IMR-90 (cell line): ENCODE data around the gene WNT3. TPM values are rescaled to one million over a fixed set of nuclear protein-coding genes. Genes with fewer than 3 reads are reported as not detected.

Source experiments
- ATAC-seq: fragments of 200-7000 bp; cut with Tn5 transposase; 2 replicates; pipeline ENCODE4 v1.9.1; 2020; ENCODE audit warnings: low read depth, mild to moderate bottlenecking, moderate library complexity
- BruUV-seq: library from RNA; stranded (reverse); fragments of 400-500 nt; replicated peaks from 2 replicates; lab custom pipeline; 2021; lab: Mats Ljungman, UMichigan
- CTCF ChIA-PET: fragments of 300-600 bp; formaldehyde crosslinking; extraction: SDS; loops from one replicate; lab custom pipeline; 2021; ENCODE audit warnings: antibody characterized with exemption; lab: Yijun Ruan, JAX
- POLR2A ChIA-PET: fragments of 300-600 bp; sonication (Branson Sonifier 250); formaldehyde crosslinking; loops from one replicate; lab custom pipeline; 2022; ENCODE audit warnings: antibody characterized with exemption; ENCODE audit not compliant: unreplicated experiment; lab: Charles Lee
- DNase-seq: peaks from one replicate; pipeline ENCODE4 v3.0.0; 2013
- H2AFZ ChIP-seq: replicated peaks from 2 replicates; pipeline ENCODE3; 2013; ENCODE audit warnings: low read length, mild to moderate bottlenecking; ENCODE audit not compliant: poor library complexity
- H2AK5ac ChIP-seq: 2 replicates; pipeline ENCODE4 v1.6.1; 2013; ENCODE audit warnings: low read depth, low read length, inconsistent platforms
- H2AK9ac ChIP-seq: replicated peaks from 2 replicates; pipeline ENCODE3; 2013; ENCODE audit warnings: mild to moderate bottlenecking, low read depth, low read length, moderate library complexity; ENCODE audit not compliant: poor library complexity
- H2BK120ac ChIP-seq: 2 replicates; pipeline ENCODE4 v1.6.1; 2013; ENCODE audit warnings: low read depth, low read length, inconsistent platforms
- H2BK15ac ChIP-seq: 3 replicates; pipeline ENCODE4 v1.6.1; 2013; ENCODE audit warnings: low read depth, low read length, inconsistent platforms
- H2BK20ac ChIP-seq: 2 replicates; pipeline ENCODE4 v1.6.1; 2013; ENCODE audit warnings: low read depth, mild to moderate bottlenecking, inconsistent platforms, low read length, moderate library complexity
- H2BK5ac ChIP-seq: 2 replicates; pipeline ENCODE4 v1.6.1; 2013; ENCODE audit warnings: mild to moderate bottlenecking, low read depth, low read length, inconsistent platforms; ENCODE audit not compliant: poor library complexity, severe bottlenecking
- H3K14ac ChIP-seq: replicated peaks from 2 replicates; pipeline ENCODE4 v1.6.1; 2013; ENCODE audit warnings: low read depth, low read length, inconsistent platforms
- H3K18ac ChIP-seq: 2 replicates; pipeline ENCODE4 v1.6.1; 2013; ENCODE audit warnings: low read depth, low read length, control low read depth
- H3K23ac ChIP-seq: 2 replicates; pipeline ENCODE4 v1.6.1; 2013; ENCODE audit warnings: low read depth, low read length, inconsistent platforms
- H3K27ac ChIP-seq: 2 replicates; pipeline ENCODE4 v1.5.1; 2013; ENCODE audit warnings: mild to moderate bottlenecking, control low read depth, low read length; ENCODE audit not compliant: insufficient read depth
- H3K27me3 ChIP-seq: 2 replicates; pipeline ENCODE4 v1.6.1; 2013; ENCODE audit warnings: low read length; ENCODE audit not compliant: control insufficient read depth, insufficient read depth
- H3K36me3 ChIP-seq: 2 replicates; pipeline ENCODE4 v1.6.1; 2013; ENCODE audit warnings: low read length, mixed read lengths; ENCODE audit not compliant: control insufficient read depth, insufficient read depth
- H3K4ac ChIP-seq: 2 replicates; pipeline ENCODE4 v1.6.1; 2013; ENCODE audit warnings: low read depth, low read length, inconsistent platforms
- H3K4me1 ChIP-seq: 2 replicates; pipeline ENCODE4 v1.6.1; 2013; ENCODE audit warnings: low read length, mixed read lengths; ENCODE audit not compliant: control insufficient read depth, insufficient read depth
- H3K4me2 ChIP-seq: 2 replicates; pipeline ENCODE4 v1.6.1; 2013; ENCODE audit warnings: low read depth, mild to moderate bottlenecking, control low read depth, low read length, moderate library complexity
- H3K4me3 ChIP-seq: 2 replicates; pipeline ENCODE4 v1.5.1; 2013; ENCODE audit warnings: low read depth, mild to moderate bottlenecking, control low read depth, low read length, moderate library complexity; ENCODE audit not compliant: insufficient read depth
- H3K56ac ChIP-seq: 2 replicates; pipeline ENCODE4 v1.6.1; 2013; ENCODE audit warnings: low read length, inconsistent platforms; ENCODE audit not compliant: insufficient read depth; ENCODE audit errors: extremely low read depth
- H3K79me1 ChIP-seq, 2 experiments: 2 replicates each; pipeline ENCODE4 v1.6.1; 2013; ENCODE audit warnings: low read length in 2 of 2, inconsistent platforms in 1 of 2, low read depth in 1 of 2
- H3K9ac ChIP-seq: 2 replicates; pipeline ENCODE4 v1.6.1; 2013; ENCODE audit warnings: low read depth, low read length, control low read depth
- H3K9me1 ChIP-seq: 2 replicates; pipeline ENCODE4 v1.6.1; 2013; ENCODE audit warnings: low read length, inconsistent platforms; ENCODE audit not compliant: insufficient read depth
- H3K9me3 ChIP-seq: 2 replicates; pipeline ENCODE4 v1.6.1; 2013; ENCODE audit warnings: low read length; ENCODE audit not compliant: control insufficient read depth, insufficient read depth
- H4K20me1 ChIP-seq: 2 replicates; pipeline ENCODE4 v1.6.1; 2013; ENCODE audit warnings: low read length, inconsistent platforms; ENCODE audit not compliant: insufficient read depth
- H4K5ac ChIP-seq: 2 replicates; pipeline ENCODE4 v1.6.1; 2013; ENCODE audit warnings: mild to moderate bottlenecking, low read depth, low read length, control low read depth
- H4K8ac ChIP-seq, 2 experiments: 2 replicates each; pipeline ENCODE4 v1.6.1; 2013; ENCODE audit warnings: low read depth in 2 of 2, low read length in 2 of 2, control low read depth in 1 of 2, inconsistent platforms in 1 of 2
- H4K91ac ChIP-seq: 2 replicates; pipeline ENCODE4 v1.6.1; 2013; ENCODE audit warnings: low read depth, low read length, inconsistent platforms; ENCODE audit not compliant: insufficient read depth
- BHLHE40 ChIP-seq: fragments of 150-350 bp; IDR thresholded peaks from 2 replicates; pipeline ENCODE4 v1.6.1; 2016; ENCODE audit warnings: mild to moderate bottlenecking, low read depth, low read length
- CEBPB ChIP-seq: IDR thresholded peaks from 2 replicates; pipeline ENCODE4 v1.6.1; 2012; ENCODE audit warnings: low read depth, low read length, improper control_type of control experiment
- CHD1 ChIP-seq: IDR thresholded peaks from 2 replicates; pipeline ENCODE4 v1.6.1; 2012; ENCODE audit warnings: low read depth, low read length, improper control_type of control experiment
- CTCF ChIP-seq: conservative IDR thresholded peaks from 2 replicates; pipeline ENCODE4 v1.5.1; 2012; ENCODE audit warnings: mild to moderate bottlenecking, low read depth, low read length, improper control_type of control experiment
- FOS ChIP-seq: fragments of 150-350 bp; IDR thresholded peaks from 2 replicates; pipeline ENCODE4 v1.6.1; 2016; ENCODE audit warnings: low read depth, low read length
- MAFK ChIP-seq: IDR thresholded peaks from 2 replicates; pipeline ENCODE4 v1.6.1; 2012; ENCODE audit warnings: low read depth, low read length, improper control_type of control experiment
- MAZ ChIP-seq: IDR thresholded peaks from 2 replicates; pipeline ENCODE4 v1.6.1; 2012; ENCODE audit warnings: low read depth, mild to moderate bottlenecking, low read length, improper control_type of control experiment, moderate library complexity, borderline replicate concordance
- MXI1 ChIP-seq: IDR thresholded peaks from 2 replicates; pipeline ENCODE4 v1.6.1; 2012; ENCODE audit warnings: low read depth, mild to moderate bottlenecking, low read length, moderate library complexity, borderline replicate concordance
- NFE2L2 ChIP-seq: fragments of 150-350 bp; IDR thresholded peaks from 2 replicates; pipeline ENCODE4 v1.6.1; 2016; ENCODE audit warnings: low read depth, mild to moderate bottlenecking, low read length
- POLR2A ChIP-seq: IDR thresholded peaks from 2 replicates; pipeline ENCODE4 v1.6.1; 2012; ENCODE audit warnings: mild to moderate bottlenecking, low read depth, low read length
- RAD21 ChIP-seq: IDR thresholded peaks from 2 replicates; pipeline ENCODE4 v1.6.1; 2012; ENCODE audit warnings: low read length, improper control_type of control experiment
- RCOR1 ChIP-seq: IDR thresholded peaks from 2 replicates; pipeline ENCODE4 v1.6.1; 2012; ENCODE audit warnings: mild to moderate bottlenecking, low read length, improper control_type of control experiment; ENCODE audit not compliant: insufficient replicate concordance
- RFX5 ChIP-seq: IDR thresholded peaks from 2 replicates; pipeline ENCODE4 v1.8.0; 2012; ENCODE audit warnings: low read depth, mild to moderate bottlenecking, low read length, moderate library complexity
- SMC3 ChIP-seq: fragments of 150-350 bp; IDR thresholded peaks from 2 replicates; pipeline ENCODE4 v1.6.1; 2016; ENCODE audit warnings: low read depth, mild to moderate bottlenecking, antibody characterized with exemption, low read length, moderate library complexity
- USF2 ChIP-seq: fragments of 150-350 bp; IDR thresholded peaks from 2 replicates; pipeline ENCODE4 v1.6.1; 2017; ENCODE audit warnings: mild to moderate bottlenecking, antibody characterized with exemption, low read length, low read depth
- WGBS, 2 experiments: methylation state at CpG; one replicate each; pipeline versions ENCODE4 v1.1.5 to v1.1.7; 2013; ENCODE audit warnings: missing lambda C conversion rate in 2 of 2; ENCODE audit not compliant: insufficient read length in 1 of 2; ENCODE audit errors: extremely low coverage in 2 of 2; 5-methylcytosine and 5-hydroxymethylcytosine counted together
- dilution Hi-C: fragments of 300-500 bp; cut with HindIII; formaldehyde crosslinking; loops from one replicate; pipeline ENCODE4 v1.14.3; 2018; ENCODE audit warnings: low sequenced_read_pairs; ENCODE audit not compliant: unreplicated experiment
- in situ Hi-C: fragments of 300-500 bp; cut with MboI; formaldehyde crosslinking; loops from 3 replicates; pipeline ENCODE4 v1.14.3; 2019; ENCODE audit warnings: low sequenced_read_pairs, inconsistent platforms, mixed read lengths
- intact Hi-C: fragments of 100-400 bp; cut with micrococcal nuclease; formaldehyde crosslinking; loops from 2 replicates; pipeline ENCODE4 v1.10.0; 2022
- polyA plus RNA-seq, 3 experiments: library from polyadenylated mRNA; depleted of rRNA; stranded (reverse); fragments of >200 nt; gene quantifications; 2 replicates each; pipeline ENCODE4 v1.2.3, GENCODE V29; 2012; ENCODE audit warnings: low replicate concordance in 1 of 3
- total RNA-seq: library from RNA; depleted of rRNA; stranded (reverse); fragments of >200 nt; gene quantifications from 2 replicates; pipeline ENCODE4 v1.2.3, GENCODE V29; 2012

WNT3 gene
- total and polyA plus RNA-seq, 2 of the 4 experiments (the other 2 are of a cell fraction), result 0.72 to 1.0 TPM

GRCh38 chr17:46863383-46864121 lies 45.1 kb upstream of the WNT3 start:
- BruUV-seq, result no TSS peak
- ChIA-PET CTCF (no interaction called here), POLR2A (no interaction called here)
- H3K36me3 ChIP-seq, result no peaks in the 10 kb centered on the region
- no peaks in the 10 kb centered on the region for H4K20me1 ChIP-seq
- H4K8ac ChIP-seq, result no peak overlapping the region
- no peak overlapping the region for H3K56ac ChIP-seq
- H2BK120ac ChIP-seq, result no peak overlapping the region
- H3K14ac ChIP-seq, result no peak overlapping the region
- DNase-seq, result no peak
- no peak overlapping the region for H3K4ac ChIP-seq
- no peak overlapping the region for H3K18ac ChIP-seq
- in situ Hi-C loops, result loop anchor here (25.0 kb wide), 1 partner anchor 149 kb away; no protein-coding TSS in a partner anchor
- dilution Hi-C loops, result no loop called here
- no peak overlapping the region for H3K4me3 ChIP-seq
- no peaks in the 10 kb centered on the region for H3K79me1 ChIP-seq
- no peak overlapping the region for H2AK9ac ChIP-seq
- no peak overlapping the region for H2AK5ac ChIP-seq
- no peak overlapping the region for H3K23ac ChIP-seq
- no peak overlapping the region for H2BK20ac ChIP-seq
- no peak overlapping the region for H4K5ac ChIP-seq
- no peak overlapping the region for H3K4me2 ChIP-seq
- peaks cover 4% of the 10 kb centered on the region; the same call in 1 of the 2 replicates for H3K4me1 ChIP-seq
- H2BK15ac ChIP-seq, result no peak overlapping the region
- intact Hi-C loops, result no loop called here
- H4K91ac ChIP-seq, result no peak overlapping the region
- no peaks in the 10 kb centered on the region; the same call in 1 of the 2 replicates for H3K9me3 ChIP-seq
- H2BK5ac ChIP-seq, result no peak overlapping the region
- WGBS, 2 experiments, result 71% methylated on average over 3 of the region's 8 CpGs; no CpG with 5 or more reads in 1 of the 2 experiments
- H3K27ac ChIP-seq, result no peak overlapping the region
- H3K27me3 ChIP-seq, result peaks cover 46% of the 10 kb centered on the region
- ATAC-seq, result no peak
- no peak overlapping the region for H2AFZ ChIP-seq
- H3K9me1 ChIP-seq, result no peaks in the 10 kb centered on the region; the same call in 1 of the 2 replicates
- H3K9ac ChIP-seq, result no peak overlapping the region
- no peak for TF ChIP-seq MAZ
- TF ChIP-seq NFE2L2, result no peak
- no peak for TF ChIP-seq RAD21
- TF ChIP-seq USF2, result no peak
- no peak for TF ChIP-seq MAFK
- TF ChIP-seq POLR2A, result no peak
- TF ChIP-seq MXI1, result no peak
- no peak for TF ChIP-seq RFX5
- no peak for TF ChIP-seq CHD1
- TF ChIP-seq BHLHE40, result no peak
- no peak for TF ChIP-seq FOS
- no peak for TF ChIP-seq SMC3
- TF ChIP-seq CEBPB, result no peak
- TF ChIP-seq CTCF, result no peak
- no peak for TF ChIP-seq RCOR1
